PC-3 (cell line): Measurements from ENCODE around the gene DAO. TPM values are rescaled to one million over a fixed set of nuclear protein-coding genes. Genes with fewer than 3 reads are reported as not detected.

Source experiments
- ATAC-seq: fragments of 200-7000 bp; cut with Tn5 transposase; 2 replicates; pipeline ENCODE4 v1.9.1; 2020; ENCODE audit warnings: mild to moderate bottlenecking, moderate library complexity
- BruUV-seq: library from RNA; stranded (reverse); fragments of 400-500 nt; replicated peaks from 2 replicates; lab custom pipeline; 2021; lab: Mats Ljungman, UMichigan
- CTCF ChIA-PET: fragments of 300-600 bp; sonication (Branson Sonifier 250); formaldehyde crosslinking; loops from one replicate; lab custom pipeline; 2022; ENCODE audit warnings: antibody characterized with exemption; lab: Charles Lee
- POLR2A ChIA-PET: fragments of 300-600 bp; sonication (Branson Sonifier 250); formaldehyde crosslinking; loops from one replicate; lab custom pipeline; 2022; ENCODE audit warnings: antibody characterized with exemption; ENCODE audit not compliant: unreplicated experiment; lab: Charles Lee
- DNase-seq: peaks from one replicate; pipeline ENCODE4 v3.0.0-alpha.2; 2015
- H2AFZ ChIP-seq: fragments of 300-600 bp; sonication (generic); 2 replicates; pipeline ENCODE4 v1.6.0; 2016; ENCODE audit warnings: antibody characterized with exemption, low read length
- H3F3A ChIP-seq: fragments of 300-600 bp; sonication (generic); one replicate; pipeline ENCODE4 v1.6.0; 2017; ENCODE audit warnings: antibody characterized with exemption, low read length, control low read depth, mild to moderate bottlenecking; ENCODE audit not compliant: unreplicated experiment
- H3K27ac ChIP-seq: fragments of 300-600 bp; sonication (generic); 2 replicates; pipeline ENCODE4 v1.5.1; 2016; ENCODE audit warnings: mild to moderate bottlenecking, low read length
- H3K27me3 ChIP-seq: fragments of 300-600 bp; sonication (generic); 2 replicates; pipeline ENCODE4 v1.6.1; 2016; ENCODE audit warnings: low read length, mixed read lengths
- H3K36me3 ChIP-seq: fragments of 300-600 bp; sonication (generic); 2 replicates; pipeline ENCODE4 v1.6.1; 2016; ENCODE audit warnings: low read depth, mixed run types, low read length, mixed read lengths
- H3K4me1 ChIP-seq: fragments of 300-600 bp; sonication (generic); 2 replicates; pipeline ENCODE4 v1.5.1; 2016; ENCODE audit warnings: low read length; ENCODE audit not compliant: insufficient read depth
- H3K4me2 ChIP-seq: fragments of 300-600 bp; sonication (generic); 2 replicates; pipeline ENCODE4 v1.6.0; 2016; ENCODE audit warnings: low read length
- H3K4me3 ChIP-seq: fragments of 300-600 bp; sonication (generic); 2 replicates; pipeline ENCODE4 v1.5.1; 2016; ENCODE audit warnings: mild to moderate bottlenecking, low read length, mixed read lengths
- H3K79me2 ChIP-seq: fragments of 300-600 bp; sonication (generic); 2 replicates; pipeline ENCODE4 v1.6.1; 2017; ENCODE audit warnings: low read length, mixed read lengths
- H3K9ac ChIP-seq: fragments of 300-600 bp; sonication (generic); 2 replicates; pipeline ENCODE4 v1.6.0; 2016; ENCODE audit warnings: mild to moderate bottlenecking, low read length
- H3K9me2 ChIP-seq: fragments of 300-600 bp; sonication (generic); replicated peaks from 2 replicates; pipeline ENCODE4 v1.6.1; 2016; ENCODE audit warnings: mixed run types, low read length, mixed read lengths
- H3K9me3 ChIP-seq: fragments of 300-600 bp; sonication (generic); 2 replicates; pipeline ENCODE4 v1.6.1; 2016; ENCODE audit warnings: low read length, mixed read lengths
- H4K20me1 ChIP-seq: fragments of 300-600 bp; sonication (generic); 2 replicates; pipeline ENCODE4 v1.6.1; 2016; ENCODE audit warnings: low read length, mixed read lengths
- CTCF ChIP-seq: fragments of 300-600 bp; sonication (generic); conservative IDR thresholded peaks from 2 replicates; pipeline ENCODE4 v1.5.1; 2017; ENCODE audit warnings: antibody characterized with exemption, low read depth, mild to moderate bottlenecking, low read length
- EZH2 ChIP-seq: fragments of 300-600 bp; sonication (generic); IDR thresholded peaks from one replicate; pipeline ENCODE4 v1.6.1; 2017; ENCODE audit warnings: antibody characterized with exemption, mild to moderate bottlenecking, low read length; ENCODE audit not compliant: unreplicated experiment
- EZH2phosphoT487 ChIP-seq: fragments of 300-600 bp; sonication (generic); IDR thresholded peaks from 2 replicates; pipeline ENCODE4 v1.6.1; 2018; ENCODE audit warnings: mild to moderate bottlenecking, antibody characterized with exemption, low read length, borderline replicate concordance
- intact Hi-C: fragments of 100-400 bp; cut with micrococcal nuclease; formaldehyde crosslinking; loops from 2 replicates; pipeline ENCODE4 v1.9.0; 2023
- total RNA-seq: library from RNA; depleted of rRNA; stranded (reverse); fragments of >200 nt; gene quantifications from 2 replicates; pipeline ENCODE4 v1.2.3, GENCODE V29; 2014

DAO gene
- total RNA-seq, 1 experiment from 2014 or later, result not detected

- no peak for TF ChIP-seq CTCF
- TF ChIP-seq EZH2phosphoT487, result no peak
- no peak for TF ChIP-seq EZH2
- Histone ChIP-seq H3F3A (peaks cover 4% of the 10 kb centered on the region), H3K4me2 (no peak overlapping the region), H4K20me1 (no peaks in the 10 kb centered on the region), H3K27me3 (no peaks in the 10 kb centered on the region), H2AFZ (no peak overlapping the region), H3K36me3 (peaks cover 57% of the 10 kb centered on the region), H3K4me3 (no peak overlapping the region), H3K9ac (no peak overlapping the region), H3K9me2 (no peaks in the 10 kb centered on the region), H3K79me2 (peaks cover 64% of the 10 kb centered on the region), H3K9me3 (no peaks in the 10 kb centered on the region), H3K27ac (no peak overlapping the region), H3K4me1 (peaks cover 19% of the 10 kb centered on the region)
- no TSS peak for BruUV-seq
- no peak for ATAC-seq
- DNase-seq, result no peak
- intact Hi-C loops, result no loop called here
- CTCF ChIA-PET, result interaction anchor here (0.8 kb wide), 1 partner anchor 10 kb away, joined by 13 read pairs; no protein-coding TSS in a partner anchor
- POLR2A ChIA-PET, result no interaction called here
Measured at GRCh38 chr12:108832208-108832607, 47.7 kb upstream of the DAO start.

GRCh38 chr12:108832730-108833354 is 47.0 kb upstream of the DAO start:
- Histone ChIP-seq H3K9me2 (no peaks in the 10 kb centered on the region), H3F3A (peaks cover 4% of the 10 kb centered on the region), H3K79me2 (peaks cover 65% of the 10 kb centered on the region), H3K36me3 (peaks cover 55% of the 10 kb centered on the region), H3K27me3 (no peaks in the 10 kb centered on the region), H3K9me3 (no peaks in the 10 kb centered on the region), H2AFZ (no peak overlapping the region), H4K20me1 (no peaks in the 10 kb centered on the region), H3K4me2 (peak overlapping the region; percentile 55), H3K27ac (peak overlapping the region; percentile 41), H3K9ac (no peak overlapping the region), H3K4me1 (peaks cover 26% of the 10 kb centered on the region), H3K4me3 (no peak overlapping the region)
- DNase-seq, result peak; percentile 53
- ATAC-seq, result peak; percentile 57
- intact Hi-C loops, result no loop called here
- ChIA-PET POLR2A (interaction anchor here (0.6 to 0.7 kb wide), 3 partner anchors 14 to 350 kb away, joined by 3 to 6 read pairs (median 5); no protein-coding TSS in a partner anchor), CTCF (interaction anchor here (0.6 to 0.8 kb wide), 2 partner anchors 11 to 257 kb away, joined by 3 to 13 read pairs; no protein-coding TSS in a partner anchor)
- no TSS peak for BruUV-seq
- no peak for TF ChIP-seq CTCF
- no peak for TF ChIP-seq EZH2
- no peak for TF ChIP-seq EZH2phosphoT487

GRCh38 chr12:108833355-108833733 is 46.5 kb upstream of the DAO start:
- ChIA-PET CTCF (no interaction called here), POLR2A (interaction anchor here (0.7 kb wide), 1 partner anchor 14 kb away, joined by 3 read pairs; no protein-coding TSS in a partner anchor)
- BruUV-seq, result no TSS peak
- Histone ChIP-seq H4K20me1 (no peaks in the 10 kb centered on the region), H3K27me3 (no peaks in the 10 kb centered on the region), H3K9me2 (no peaks in the 10 kb centered on the region), H3K4me3 (no peak overlapping the region), H3K27ac (peak overlapping the region; percentile 41), H2AFZ (no peak overlapping the region), H3K36me3 (peaks cover 50% of the 10 kb centered on the region), H3K9ac (no peak overlapping the region), H3K79me2 (peaks cover 62% of the 10 kb centered on the region), H3K9me3 (no peaks in the 10 kb centered on the region), H3F3A (peaks cover 4% of the 10 kb centered on the region), H3K4me2 (peak overlapping the region; percentile 55), H3K4me1 (peaks cover 30% of the 10 kb centered on the region)
- ATAC-seq (peak; percentile 62), DNase-seq (peak; percentile 78)
- intact Hi-C loops, result no loop called here
- TF ChIP-seq CTCF (no peak), EZH2phosphoT487 (no peak), EZH2 (no peak)
